HG03442 (cell line): ENCODE measurements around the gene EPRS1.
"Not testable (repeated sequence)": the region's sequence is repeated elsewhere in the genome, so short reads cannot be mapped to it uniquely, and the experiment has no call there.

Experiments used
- ATAC-seq: cut with Tn5 transposase; IDR thresholded peaks from one replicate; pipeline ENCODE4 v1.9.1; 2021; ENCODE audit warnings: mild to moderate bottlenecking, moderate library complexity; ENCODE audit not compliant: unreplicated experiment

Gene EPRS1

DNA sequence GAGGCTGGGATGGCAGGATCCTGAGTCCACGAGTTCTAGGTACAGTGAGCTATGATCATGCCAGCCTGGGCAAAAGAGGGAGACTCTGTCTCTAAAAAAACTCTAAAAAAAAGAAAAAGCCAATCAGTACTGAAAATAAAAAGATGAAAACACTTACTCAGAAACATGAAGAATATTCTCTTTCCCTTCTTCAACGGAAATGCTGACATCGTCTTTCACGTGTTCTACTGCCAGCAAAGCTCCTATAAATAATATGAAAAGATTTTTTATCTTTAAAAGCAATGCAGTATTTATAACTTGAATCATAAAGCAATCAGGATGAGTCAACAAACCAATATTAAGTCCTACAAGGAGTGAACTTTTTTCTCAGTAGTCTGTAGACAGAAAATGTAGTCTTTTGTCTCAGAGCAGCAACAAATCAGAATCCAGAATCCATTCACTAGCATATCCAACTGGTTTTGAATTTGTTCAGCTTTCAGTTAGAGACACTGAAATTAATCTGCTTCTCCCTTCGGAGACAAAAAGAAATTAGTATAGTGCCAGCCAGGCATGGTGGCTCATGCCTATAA is 6.2 kb downstream of the EPRS1 start:
- ATAC-seq, result no peak

DNA sequence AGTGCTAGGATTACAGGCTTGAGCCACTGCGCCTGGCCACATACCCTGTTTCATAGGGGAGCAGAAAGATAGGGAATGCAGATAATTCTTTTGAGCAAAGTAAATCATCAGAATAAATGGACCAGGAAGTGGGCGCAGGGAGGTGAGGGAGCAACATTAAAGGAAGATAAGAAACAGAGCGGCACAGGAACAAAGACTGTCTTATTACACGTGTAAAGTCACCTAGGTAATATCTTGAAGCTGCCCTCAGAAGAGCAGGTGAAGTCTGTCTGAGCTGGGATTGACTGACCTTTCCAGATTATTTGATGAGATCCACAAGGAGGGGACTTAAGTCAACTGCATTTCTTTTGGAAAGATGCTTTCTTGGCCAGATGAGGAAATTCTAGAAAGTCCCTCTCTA is 7.7 kb downstream of the EPRS1 start:
- no peak for ATAC-seq

DNA sequence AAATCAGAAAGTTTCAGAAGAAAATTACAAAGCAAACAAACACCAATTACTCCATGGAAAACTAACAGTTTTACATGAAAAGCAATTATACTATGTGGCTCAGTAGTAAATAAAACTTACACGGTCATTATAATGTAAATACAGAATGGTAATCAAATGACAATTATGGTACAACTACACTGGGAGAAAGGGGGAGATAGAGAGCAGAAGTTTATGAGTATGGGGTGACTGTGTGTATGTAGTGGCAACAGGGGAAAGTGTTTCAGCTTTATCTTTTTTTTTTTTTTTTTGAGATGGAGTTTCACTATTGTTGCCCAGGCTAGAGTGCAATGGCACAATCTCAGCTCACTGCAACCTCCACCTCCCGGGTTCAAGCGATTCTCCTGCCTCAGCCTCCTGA is 8.5 kb downstream of the EPRS1 start:
- ATAC-seq, result not testable (repeated sequence)

DNA sequence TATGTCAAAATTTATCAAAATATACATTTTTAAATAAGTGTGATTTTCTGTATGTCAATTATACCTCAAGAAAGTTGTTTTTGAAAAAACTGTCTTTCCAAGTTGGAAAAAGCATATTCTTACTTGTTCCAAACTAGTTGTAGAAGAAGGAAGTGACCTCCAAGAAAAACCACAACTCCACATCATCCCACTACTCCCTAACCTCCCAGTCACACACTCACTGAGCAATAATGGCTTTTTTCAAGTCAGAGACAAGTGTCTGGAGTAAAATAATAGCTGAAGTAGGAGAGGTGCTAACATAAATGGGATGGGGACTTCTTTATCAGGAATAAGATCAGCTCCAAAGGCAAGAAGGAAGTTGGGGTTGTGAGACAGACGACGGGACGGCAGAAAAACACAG is 13.4 kb downstream of the EPRS1 start:
- no peak for ATAC-seq

DNA sequence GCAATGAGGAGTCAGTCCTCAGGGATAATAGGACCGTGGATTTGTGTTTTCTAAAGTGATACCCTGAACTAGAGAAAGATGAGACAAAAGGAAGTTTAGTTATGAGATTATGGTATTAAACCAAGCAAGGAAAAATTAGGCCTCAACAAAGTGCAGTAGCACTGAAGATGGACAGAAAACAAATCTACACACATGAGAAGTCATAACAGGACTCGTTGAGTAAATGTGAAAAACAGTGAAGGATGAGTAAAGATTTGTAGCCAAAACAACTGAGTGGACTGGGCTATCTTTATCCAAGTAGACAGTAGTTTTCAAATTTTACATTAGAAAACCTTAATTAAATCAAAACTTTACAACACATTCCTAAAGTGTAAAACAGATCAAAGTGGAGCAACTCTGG is 15.0 kb downstream of the EPRS1 start:
- ATAC-seq, result no peak

DNA sequence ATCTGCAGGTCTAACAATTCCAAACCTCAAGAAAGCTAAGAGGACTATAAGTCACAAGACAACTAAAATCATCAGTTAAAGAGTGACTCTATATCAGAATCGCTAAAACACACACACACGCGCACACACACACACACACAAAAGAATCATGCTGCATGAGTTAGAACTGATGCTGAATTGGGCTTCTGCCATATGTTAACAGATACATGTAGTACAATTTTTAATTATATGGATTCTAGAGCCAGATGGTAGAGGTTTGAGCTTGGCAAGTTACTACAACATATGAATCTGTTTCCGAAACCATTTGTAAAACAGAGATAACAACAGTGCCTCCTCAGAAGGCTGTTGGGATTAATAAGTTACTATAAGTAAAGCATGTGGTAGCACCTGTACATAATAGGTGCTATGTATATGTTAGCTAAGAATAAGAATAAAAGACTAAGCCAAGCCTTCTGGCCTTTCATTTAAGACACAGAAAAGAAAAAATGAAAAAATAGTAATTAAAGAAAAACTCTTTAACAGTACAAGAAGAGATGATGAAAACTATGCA is 17.9 kb downstream of the EPRS1 start:
- ATAC-seq, result no peak

GRCh38 chr1:220019071-220019470 is 27.2 kb downstream of the EPRS1 start:
- no peak for ATAC-seq

GRCh38 chr1:220013497-220013896 is 32.8 kb downstream of the EPRS1 start:
- ATAC-seq, result peak; percentile 64

- ATAC-seq, result no peak
Measured at GRCh38 chr1:220012259-220012658, 34.0 kb downstream of the EPRS1 start.

- ATAC-seq, result no peak
Measured at GRCh38 chr1:220011620-220012019, 34.7 kb downstream of the EPRS1 start.

- ATAC-seq, result no peak
Measured at GRCh38 chr1:220007438-220007837, 38.9 kb downstream of the EPRS1 start.

GRCh38 chr1:220005489-220005888 is 40.8 kb downstream of the EPRS1 start:
- ATAC-seq, result no peak

GRCh38 chr1:220003610-220004299 is 42.5 kb downstream of the EPRS1 start:
- no peak for ATAC-seq

DNA sequence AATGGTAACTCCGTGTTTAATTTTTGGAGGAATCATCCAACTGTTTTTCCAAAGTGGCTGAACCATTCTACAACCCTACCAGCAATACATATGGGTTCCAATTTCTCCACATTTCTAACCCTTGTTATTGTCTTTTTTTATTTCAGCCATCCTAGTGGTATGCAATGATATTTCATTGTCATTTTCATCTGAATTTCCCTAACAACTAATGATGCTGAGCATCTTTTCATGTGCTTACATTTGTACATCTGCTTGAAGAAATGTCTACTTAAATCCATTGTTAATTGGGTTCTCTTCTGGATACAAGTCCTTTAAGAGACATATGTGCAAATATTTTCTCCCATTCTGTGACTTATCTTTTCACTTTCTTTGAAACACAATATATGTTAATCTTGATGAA is 43.3 kb downstream of the EPRS1 start:
- no peak for ATAC-seq

GRCh38 chr1:220001095-220001501 is 45.2 kb downstream of the EPRS1 start:
- ATAC-seq, result no peak

- no peak for ATAC-seq
Measured at GRCh38 chr1:219999821-220000220, 46.5 kb downstream of the EPRS1 start.
